CD4-positive, alpha-beta memory T cell (primary cell): ENCODE data around the gene CALN1. TPM values are rescaled to one million over a fixed set of nuclear protein-coding genes. Genes with fewer than 3 reads are reported as not detected.
"Not testable (repeated sequence)": the region's sequence is repeated elsewhere in the genome, so short reads cannot be mapped to it uniquely, and the experiment has no call there.

Source experiments
- CTCF ChIA-PET: fragments of 350-600 bp; sonication (Branson Sonifier 250); formaldehyde crosslinking; loops from one replicate; lab custom pipeline; 2021; ENCODE audit warnings: inconsistent platforms; ENCODE audit not compliant: partially characterized antibody; lab: Charles Lee
- POLR2A ChIA-PET: fragments of 350-600 bp; sonication (Branson Sonifier 250); formaldehyde crosslinking; loops from one replicate; lab custom pipeline; 2021; ENCODE audit not compliant: partially characterized antibody; lab: Charles Lee
- DNase-seq, 5 donors: peaks; one replicate each; pipeline versions ENCODE4 v3.0.0 to v3.0.0-alpha.2; 2020 to 2022; ENCODE audit warnings: mixed read lengths in 1 of 5
- H3K27ac ChIP-seq: one replicate; pipeline ENCODE4 v1.7.0; 2013; ENCODE audit warnings: low read depth, low read length
- H3K27me3 ChIP-seq: 2 replicates; pipeline ENCODE4 v1.7.0; 2013; ENCODE audit warnings: mild to moderate bottlenecking, low read length, moderate library complexity; ENCODE audit not compliant: insufficient read depth
- H3K36me3 ChIP-seq: 2 replicates; pipeline ENCODE4 v1.7.0; 2013; ENCODE audit warnings: mild to moderate bottlenecking, low read length, moderate library complexity; ENCODE audit not compliant: insufficient read depth
- H3K4me1 ChIP-seq: 2 replicates; pipeline ENCODE4 v1.7.0; 2013; ENCODE audit warnings: mild to moderate bottlenecking, low read length, moderate library complexity; ENCODE audit not compliant: insufficient read depth
- H3K4me3 ChIP-seq, 2 donors: one replicate each; pipeline ENCODE4 v1.7.0; 2013; ENCODE audit warnings: low read length in 2 of 2, mild to moderate bottlenecking in 1 of 2
- H3K9me3 ChIP-seq, 2 donors: one replicate each; pipeline ENCODE4 v1.7.0; 2013; ENCODE audit warnings: low read length in 2 of 2, control low read depth in 1 of 2; ENCODE audit not compliant: control insufficient read depth in 1 of 2
- H3K27ac Mint-ChIP-seq, 7 donors: one replicate each; pipeline ENCODE4 v1.8.0; 2020 to 2021; ENCODE audit warnings: mixed read lengths in 7 of 7, mild to moderate bottlenecking in 6 of 7, inconsistent platforms in 3 of 7, moderate library complexity in 3 of 7
- H3K27me3 Mint-ChIP-seq, 2 donors: one replicate each; pipeline ENCODE4 v1.8.0; 2020 to 2021; ENCODE audit warnings: mixed read lengths in 2 of 2
- H3K36me3 Mint-ChIP-seq, 2 donors: one replicate each; pipeline ENCODE4 v1.8.0; 2020 to 2021; ENCODE audit warnings: mixed read lengths in 2 of 2, inconsistent platforms in 1 of 2, mild to moderate bottlenecking in 1 of 2
- H3K4me1 Mint-ChIP-seq, 4 donors: one replicate each; pipeline ENCODE4 v1.8.0; 2020 to 2021; ENCODE audit warnings: mixed read lengths in 4 of 4, mild to moderate bottlenecking in 1 of 4
- H3K4me3 Mint-ChIP-seq, 8 donors: one replicate each; pipeline ENCODE4 v1.8.0; 2020 to 2021; ENCODE audit warnings: mixed read lengths in 8 of 8, mild to moderate bottlenecking in 7 of 8, moderate library complexity in 6 of 8, inconsistent platforms in 3 of 8
- H3K9me3 Mint-ChIP-seq, 8 donors: one replicate each; pipeline ENCODE4 v1.8.0; 2020 to 2021; ENCODE audit warnings: mixed read lengths in 8 of 8, mild to moderate bottlenecking in 5 of 8, inconsistent platforms in 3 of 8, moderate library complexity in 1 of 8
- intact Hi-C: fragments of 100-400 bp; cut with micrococcal nuclease; formaldehyde crosslinking; loops from one replicate; pipeline ENCODE4 v1.15.1; 2023
- polyA plus RNA-seq, 2 donors: library from polyadenylated mRNA; unstranded; fragments of 300-500 nt; fragmentation: Illumina TruSeq; gene quantifications; one replicate each; pipeline ENCODE4 v1.2.3, GENCODE V29; 2021
- total RNA-seq, 2 experiments: library from RNA; stranded (reverse); gene quantifications; one replicate each; pipeline ENCODE4 v1.2.3, GENCODE V29; 2021

Gene CALN1
- not detected for total RNA-seq
- polyA plus RNA-seq = not detected

DNA sequence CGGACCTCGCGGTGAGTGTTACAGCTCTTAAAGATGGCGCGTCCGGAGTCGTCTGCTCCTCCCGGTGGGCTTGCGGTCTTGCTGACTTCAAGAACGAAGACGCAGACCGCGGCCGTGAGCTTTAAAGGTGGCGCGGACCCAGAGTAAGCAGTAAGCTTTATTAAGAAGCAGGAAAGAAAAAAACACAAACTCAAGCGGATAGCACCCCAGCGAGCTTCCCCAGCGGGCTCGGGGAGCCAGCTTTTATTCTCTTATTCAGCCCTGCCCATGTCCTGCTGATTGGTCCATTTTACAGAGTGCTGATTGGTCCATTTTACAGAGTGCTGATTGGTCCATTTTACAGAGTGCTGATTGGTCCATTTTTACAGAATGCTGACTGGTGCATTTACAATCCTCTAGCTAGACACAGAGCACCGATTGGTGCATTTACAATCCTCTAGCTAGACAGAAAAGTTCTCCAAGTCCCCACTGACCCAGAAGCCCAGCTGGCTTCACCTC, at the start of gene CALN1:
Gene CALN1, minus strand, starts transcription at position 218 of the 498 bp plus-strand sequence.
- H3K27me3 ChIP-seq, H3K4me3 Mint-ChIP-seq, DNase-seq, H3K27ac Mint-ChIP-seq, H3K9me3 ChIP-seq, POLR2A ChIA-PET, H3K9me3 Mint-ChIP-seq, intact Hi-C loops, H3K4me1 Mint-ChIP-seq, H3K36me3 Mint-ChIP-seq, CTCF ChIA-PET, H3K4me1 ChIP-seq, H3K27me3 Mint-ChIP-seq, H3K27ac ChIP-seq, H3K4me3 ChIP-seq, H3K36me3 ChIP-seq: not testable (repeated sequence)

GRCh38 chr7:72453471-72453870, 41.3 kb upstream of the CALN1 start:
- Histone ChIP-seq H3K36me3 (no peaks in the 10 kb centered on the region), H3K27ac (no peak overlapping the region), H3K9me3 (no peaks in the 10 kb centered on the region), H3K27me3 (no peaks in the 10 kb centered on the region), H3K4me3 (no peak overlapping the region), H3K4me1 (no peaks in the 10 kb centered on the region)
- Mint-ChIP-seq H3K4me3 (no peak overlapping the region), H3K9me3 (peaks cover 0 to 11% (median 0%) of the 10 kb centered on the region in 8 donors), H3K27ac (no peak overlapping the region), H3K36me3 (no peaks in the 10 kb centered on the region), H3K27me3 (no peaks in the 10 kb centered on the region), H3K4me1 (no peaks in the 10 kb centered on the region)
- ChIA-PET POLR2A (no interaction called here), CTCF (no interaction called here)
- no peak for DNase-seq
- intact Hi-C loops = no loop called here

DNA sequence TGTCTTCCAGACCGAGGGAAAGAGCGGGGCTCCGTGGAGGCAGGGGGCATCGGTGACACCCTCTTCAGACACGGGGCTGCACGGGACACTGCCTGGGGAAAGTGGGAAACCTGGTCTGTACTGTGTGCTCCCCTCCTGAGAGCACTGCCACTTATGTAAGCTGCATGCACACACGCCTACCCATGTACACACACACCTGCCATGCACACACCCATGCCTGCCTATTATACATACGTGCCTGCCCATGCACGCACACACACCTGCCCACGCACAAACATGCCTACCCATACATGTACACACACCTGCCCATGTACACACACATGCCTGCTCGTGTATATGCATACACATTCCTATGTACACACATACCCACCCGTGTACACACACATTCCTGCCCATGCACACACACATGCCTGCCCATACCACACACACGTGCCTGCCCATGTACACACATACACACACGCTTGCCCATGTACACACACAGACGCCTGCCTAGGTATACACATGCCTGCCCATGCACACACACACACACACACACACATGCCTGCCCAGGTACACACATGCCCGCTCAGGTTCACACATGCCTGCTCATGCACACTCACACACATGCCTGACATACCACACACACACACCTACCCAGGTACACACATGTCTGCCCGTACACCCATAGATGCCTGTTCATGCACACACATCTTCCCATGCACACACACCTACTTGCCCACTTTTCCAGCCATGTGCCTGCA, 35.5 kb upstream of the CALN1 start:
- no peaks in the 10 kb centered on the region for H3K36me3 Mint-ChIP-seq
- H3K27me3 Mint-ChIP-seq = peaks cover 1 to 5% of the 10 kb centered on the region in 2 donors
- H3K27ac Mint-ChIP-seq = no peak overlapping the region
- ChIA-PET POLR2A (no interaction called here), CTCF (no interaction called here)
- Histone ChIP-seq H3K27me3 (no peaks in the 10 kb centered on the region), H3K4me3 (no peak overlapping the region), H3K36me3 (no peaks in the 10 kb centered on the region), H3K27ac (no peak overlapping the region), H3K4me1 (no peaks in the 10 kb centered on the region), H3K9me3 (no peaks in the 10 kb centered on the region)
- H3K9me3 Mint-ChIP-seq = peaks cover 0 to 10% (median 3%) of the 10 kb centered on the region in 8 donors
- intact Hi-C loops = no loop called here
- H3K4me3 Mint-ChIP-seq = no peak overlapping the region
- no peak for DNase-seq
- peaks cover 0 to 2% (median 0%) of the 10 kb centered on the region in 4 donors for H3K4me1 Mint-ChIP-seq

GRCh38 chr7:72446591-72447462, 34.7 kb upstream of the CALN1 start:
- peaks cover 1 to 8% of the 10 kb centered on the region in 2 donors for H3K27me3 Mint-ChIP-seq

GRCh38 chr7:72446131-72446530, 34.0 kb upstream of the CALN1 start:
- H3K4me3 Mint-ChIP-seq = no peak overlapping the region
- intact Hi-C loops = no loop called here
- POLR2A ChIA-PET = no interaction called here
- Histone ChIP-seq H3K4me1 (no peaks in the 10 kb centered on the region), H3K9me3 (no peaks in the 10 kb centered on the region), H3K4me3 (no peak overlapping the region), H3K36me3 (no peaks in the 10 kb centered on the region), H3K27me3 (no peaks in the 10 kb centered on the region), H3K27ac (no peak overlapping the region)
- no peak for DNase-seq
- peaks cover 0 to 2% (median 0%) of the 10 kb centered on the region in 4 donors for H3K4me1 Mint-ChIP-seq
- CTCF ChIA-PET = no interaction called here
- H3K27ac Mint-ChIP-seq = no peak overlapping the region
- peaks cover 1 to 9% of the 10 kb centered on the region in 2 donors for H3K27me3 Mint-ChIP-seq
- peaks cover 0 to 10% (median 4%) of the 10 kb centered on the region in 8 donors for H3K9me3 Mint-ChIP-seq
- no peaks in the 10 kb centered on the region for H3K36me3 Mint-ChIP-seq

More at GRCh38 chr7:72446591-72447462, 34.7 kb upstream of the CALN1 start:
- Mint-ChIP-seq H3K4me1 (peaks cover 0 to 2% (median 0%) of the 10 kb centered on the region in 4 donors), H3K27ac (no peak overlapping the region), H3K4me3 (no peak overlapping the region), H3K9me3 (peaks cover 0 to 10% (median 3%) of the 10 kb centered on the region in 8 donors), H3K36me3 (no peaks in the 10 kb centered on the region)
- Histone ChIP-seq H3K4me3 (no peak overlapping the region), H3K9me3 (no peaks in the 10 kb centered on the region), H3K27ac (no peak overlapping the region), H3K4me1 (no peaks in the 10 kb centered on the region), H3K36me3 (no peaks in the 10 kb centered on the region), H3K27me3 (no peaks in the 10 kb centered on the region)
- intact Hi-C loops = no loop called here
- ChIA-PET CTCF (no interaction called here), POLR2A (no interaction called here)
- DNase-seq = no peak

GRCh38 chr7:72445580-72445979, 33.4 kb upstream of the CALN1 start:
- no peaks in the 10 kb centered on the region for H3K36me3 Mint-ChIP-seq
- Histone ChIP-seq H3K27me3 (no peaks in the 10 kb centered on the region), H3K4me3 (no peak overlapping the region), H3K9me3 (no peaks in the 10 kb centered on the region), H3K27ac (no peak overlapping the region), H3K36me3 (no peaks in the 10 kb centered on the region), H3K4me1 (no peaks in the 10 kb centered on the region)
- no peak overlapping the region for H3K27ac Mint-ChIP-seq
- DNase-seq = no peak
- H3K27me3 Mint-ChIP-seq = peaks cover 1 to 9% of the 10 kb centered on the region in 2 donors
- H3K4me1 Mint-ChIP-seq = peaks cover 0 to 2% (median 0%) of the 10 kb centered on the region in 4 donors
- H3K4me3 Mint-ChIP-seq = no peak overlapping the region
- POLR2A ChIA-PET = no interaction called here
- intact Hi-C loops = no loop called here
- H3K9me3 Mint-ChIP-seq = peaks cover 0 to 10% (median 4%) of the 10 kb centered on the region in 8 donors
- CTCF ChIA-PET = interaction anchor here (0.7 kb wide), 1 partner anchor 121 kb away, joined by 3 read pairs; no protein-coding TSS in a partner anchor

- Mint-ChIP-seq H3K27ac (no peak overlapping the region), H3K27me3 (peaks cover 1 to 9% of the 10 kb centered on the region in 2 donors), H3K36me3 (no peaks in the 10 kb centered on the region), H3K9me3 (peaks cover 0 to 10% (median 4%) of the 10 kb centered on the region in 8 donors), H3K4me1 (peaks cover 0 to 2% (median 0%) of the 10 kb centered on the region in 4 donors), H3K4me3 (no peak overlapping the region)
- Histone ChIP-seq H3K36me3 (no peaks in the 10 kb centered on the region), H3K27me3 (no peaks in the 10 kb centered on the region), H3K4me3 (no peak overlapping the region), H3K27ac (no peak overlapping the region), H3K4me1 (no peaks in the 10 kb centered on the region), H3K9me3 (no peaks in the 10 kb centered on the region)
- CTCF ChIA-PET = interaction anchor here (0.7 kb wide), 1 partner anchor 120 kb away, joined by 3 read pairs; no protein-coding TSS in a partner anchor
- intact Hi-C loops = no loop called here
- POLR2A ChIA-PET = no interaction called here
- no peak for DNase-seq
Observed at GRCh38 chr7:72445075-72445474, 32.9 kb upstream of the CALN1 start.
